HCT116 (cell line): Measurements from ENCODE around the gene MCF2L.

ENCODE experiments used
- CEBPB ChIP-seq: IDR thresholded peaks from 2 replicates; pipeline ENCODE4 v1.6.1; 2012; ENCODE audit warnings: low read depth
- CTCF ChIP-seq, 3 experiments: fragments of 200-600 bp in 1 of 3; sonication (generic) in 1 of 3; IDR thresholded peaks in 2 of 3; conservative IDR thresholded peaks in 1 of 3; 2 replicates each; pipeline ENCODE4 v1.5.1; 2012 to 2017; ENCODE audit warnings: low read depth in 2 of 3, low read length in 2 of 3, antibody characterized with exemption in 1 of 3, borderline replicate concordance in 1 of 3, control low read depth in 1 of 3, mild to moderate bottlenecking in 1 of 3, mixed read lengths in 1 of 3, mixed run types in 1 of 3, moderate library complexity in 1 of 3; ENCODE audit not compliant: insufficient read depth in 1 of 3
- EGR1 ChIP-seq: IDR thresholded peaks from 2 replicates; pipeline ENCODE4 v1.6.1; 2012; ENCODE audit warnings: low read depth
- EZH2 ChIP-seq: fragments of 200-600 bp; sonication (generic); IDR thresholded peaks from 2 replicates; pipeline ENCODE4 v1.6.1; 2017; ENCODE audit warnings: antibody characterized with exemption, mixed run types
- EZH2phosphoT487 ChIP-seq: fragments of 200-600 bp; IDR thresholded peaks from 2 replicates; pipeline ENCODE4 v1.6.1; 2018; ENCODE audit warnings: antibody characterized with exemption, borderline replicate concordance
- JUND ChIP-seq: IDR thresholded peaks from 2 replicates; pipeline ENCODE4 v1.6.1; 2012
- MAX ChIP-seq: IDR thresholded peaks from 2 replicates; pipeline ENCODE4 v1.6.1; 2012
- POLR2A ChIP-seq: IDR thresholded peaks from 2 replicates; pipeline ENCODE4 v1.7.0; 2011; ENCODE audit warnings: borderline replicate concordance; ENCODE audit not compliant: insufficient read depth, insufficient read length; ENCODE audit errors: extremely low read depth
- POLR2AphosphoS5 ChIP-seq: IDR thresholded peaks from 2 replicates; pipeline ENCODE4 v1.6.1; 2011; ENCODE audit warnings: mild to moderate bottlenecking, low read depth, low read length, moderate library complexity
- ZFX ChIP-seq: fragments of 450-650 bp; IDR thresholded peaks from 2 replicates; pipeline ENCODE4 v1.6.1; 2017
- TF ChIP-seq, protein P1 (sequence below): IDR thresholded peaks from 2 replicates; pipeline ENCODE4 v1.6.1; 2012; ENCODE audit warnings: low read depth

- no peak for TF ChIP-seq POLR2A
- TF ChIP-seq CTCF (IDR thresholded peaks at IDR 0.05 in 2 of 3, conservative IDR thresholded peaks at IDR 0.05 in 1 of 3; ENCODE audit: borderline replicate concordance in 1 of 3, insufficient read depth in 1 of 3, low read depth in 2 of 3, low read length in 2 of 3): no peak
- no peak for TF ChIP-seq EZH2phosphoT487
- no peak for TF ChIP-seq CEBPB
- no peak for TF ChIP-seq JUND
- no peak for TF ChIP-seq EZH2
- TF ChIP-seq EGR1: no peak
- TF ChIP-seq, protein P1, sequence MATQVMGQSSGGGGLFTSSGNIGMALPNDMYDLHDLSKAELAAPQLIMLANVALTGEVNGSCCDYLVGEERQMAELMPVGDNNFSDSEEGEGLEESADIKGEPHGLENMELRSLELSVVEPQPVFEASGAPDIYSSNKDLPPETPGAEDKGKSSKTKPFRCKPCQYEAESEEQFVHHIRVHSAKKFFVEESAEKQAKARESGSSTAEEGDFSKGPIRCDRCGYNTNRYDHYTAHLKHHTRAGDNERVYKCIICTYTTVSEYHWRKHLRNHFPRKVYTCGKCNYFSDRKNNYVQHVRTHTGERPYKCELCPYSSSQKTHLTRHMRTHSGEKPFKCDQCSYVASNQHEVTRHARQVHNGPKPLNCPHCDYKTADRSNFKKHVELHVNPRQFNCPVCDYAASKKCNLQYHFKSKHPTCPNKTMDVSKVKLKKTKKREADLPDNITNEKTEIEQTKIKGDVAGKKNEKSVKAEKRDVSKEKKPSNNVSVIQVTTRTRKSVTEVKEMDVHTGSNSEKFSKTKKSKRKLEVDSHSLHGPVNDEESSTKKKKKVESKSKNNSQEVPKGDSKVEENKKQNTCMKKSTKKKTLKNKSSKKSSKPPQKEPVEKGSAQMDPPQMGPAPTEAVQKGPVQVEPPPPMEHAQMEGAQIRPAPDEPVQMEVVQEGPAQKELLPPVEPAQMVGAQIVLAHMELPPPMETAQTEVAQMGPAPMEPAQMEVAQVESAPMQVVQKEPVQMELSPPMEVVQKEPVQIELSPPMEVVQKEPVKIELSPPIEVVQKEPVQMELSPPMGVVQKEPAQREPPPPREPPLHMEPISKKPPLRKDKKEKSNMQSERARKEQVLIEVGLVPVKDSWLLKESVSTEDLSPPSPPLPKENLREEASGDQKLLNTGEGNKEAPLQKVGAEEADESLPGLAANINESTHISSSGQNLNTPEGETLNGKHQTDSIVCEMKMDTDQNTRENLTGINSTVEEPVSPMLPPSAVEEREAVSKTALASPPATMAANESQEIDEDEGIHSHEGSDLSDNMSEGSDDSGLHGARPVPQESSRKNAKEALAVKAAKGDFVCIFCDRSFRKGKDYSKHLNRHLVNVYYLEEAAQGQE: no peak
- TF ChIP-seq POLR2AphosphoS5: no peak
- no peak for TF ChIP-seq MAX
- no peak for TF ChIP-seq ZFX
These were observed 13.4 kb downstream of the MCF2L start for GRCh38 chr13:112982281-112983041.
